A549 treated with AZD9567 at 1 μM for 4 hours (cell line): ENCODE measurements around the gene CTNND1. TPM values are rescaled to one million over a fixed set of nuclear protein-coding genes. Genes with fewer than 3 reads are reported as not detected.

Source experiments
- total RNA-seq: library from RNA; stranded (reverse); fragments of 200-300 nt; extraction: Qiagen RNA extraction; gene quantifications from 5 replicates; pipeline ENCODE4 v1.2.3, GENCODE V29; 2022; ENCODE audit not compliant: insufficient read depth

CTNND1 gene, protein sequence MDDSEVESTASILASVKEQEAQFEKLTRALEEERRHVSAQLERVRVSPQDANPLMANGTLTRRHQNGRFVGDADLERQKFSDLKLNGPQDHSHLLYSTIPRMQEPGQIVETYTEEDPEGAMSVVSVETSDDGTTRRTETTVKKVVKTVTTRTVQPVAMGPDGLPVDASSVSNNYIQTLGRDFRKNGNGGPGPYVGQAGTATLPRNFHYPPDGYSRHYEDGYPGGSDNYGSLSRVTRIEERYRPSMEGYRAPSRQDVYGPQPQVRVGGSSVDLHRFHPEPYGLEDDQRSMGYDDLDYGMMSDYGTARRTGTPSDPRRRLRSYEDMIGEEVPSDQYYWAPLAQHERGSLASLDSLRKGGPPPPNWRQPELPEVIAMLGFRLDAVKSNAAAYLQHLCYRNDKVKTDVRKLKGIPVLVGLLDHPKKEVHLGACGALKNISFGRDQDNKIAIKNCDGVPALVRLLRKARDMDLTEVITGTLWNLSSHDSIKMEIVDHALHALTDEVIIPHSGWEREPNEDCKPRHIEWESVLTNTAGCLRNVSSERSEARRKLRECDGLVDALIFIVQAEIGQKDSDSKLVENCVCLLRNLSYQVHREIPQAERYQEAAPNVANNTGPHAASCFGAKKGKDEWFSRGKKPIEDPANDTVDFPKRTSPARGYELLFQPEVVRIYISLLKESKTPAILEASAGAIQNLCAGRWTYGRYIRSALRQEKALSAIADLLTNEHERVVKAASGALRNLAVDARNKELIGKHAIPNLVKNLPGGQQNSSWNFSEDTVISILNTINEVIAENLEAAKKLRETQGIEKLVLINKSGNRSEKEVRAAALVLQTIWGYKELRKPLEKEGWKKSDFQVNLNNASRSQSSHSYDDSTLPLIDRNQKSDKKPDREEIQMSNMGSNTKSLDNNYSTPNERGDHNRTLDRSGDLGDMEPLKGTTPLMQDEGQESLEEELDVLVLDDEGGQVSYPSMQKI
- total RNA-seq, result 52.0 to 59.8 TPM (median 55.4 TPM) in 5 replicates

DNA sequence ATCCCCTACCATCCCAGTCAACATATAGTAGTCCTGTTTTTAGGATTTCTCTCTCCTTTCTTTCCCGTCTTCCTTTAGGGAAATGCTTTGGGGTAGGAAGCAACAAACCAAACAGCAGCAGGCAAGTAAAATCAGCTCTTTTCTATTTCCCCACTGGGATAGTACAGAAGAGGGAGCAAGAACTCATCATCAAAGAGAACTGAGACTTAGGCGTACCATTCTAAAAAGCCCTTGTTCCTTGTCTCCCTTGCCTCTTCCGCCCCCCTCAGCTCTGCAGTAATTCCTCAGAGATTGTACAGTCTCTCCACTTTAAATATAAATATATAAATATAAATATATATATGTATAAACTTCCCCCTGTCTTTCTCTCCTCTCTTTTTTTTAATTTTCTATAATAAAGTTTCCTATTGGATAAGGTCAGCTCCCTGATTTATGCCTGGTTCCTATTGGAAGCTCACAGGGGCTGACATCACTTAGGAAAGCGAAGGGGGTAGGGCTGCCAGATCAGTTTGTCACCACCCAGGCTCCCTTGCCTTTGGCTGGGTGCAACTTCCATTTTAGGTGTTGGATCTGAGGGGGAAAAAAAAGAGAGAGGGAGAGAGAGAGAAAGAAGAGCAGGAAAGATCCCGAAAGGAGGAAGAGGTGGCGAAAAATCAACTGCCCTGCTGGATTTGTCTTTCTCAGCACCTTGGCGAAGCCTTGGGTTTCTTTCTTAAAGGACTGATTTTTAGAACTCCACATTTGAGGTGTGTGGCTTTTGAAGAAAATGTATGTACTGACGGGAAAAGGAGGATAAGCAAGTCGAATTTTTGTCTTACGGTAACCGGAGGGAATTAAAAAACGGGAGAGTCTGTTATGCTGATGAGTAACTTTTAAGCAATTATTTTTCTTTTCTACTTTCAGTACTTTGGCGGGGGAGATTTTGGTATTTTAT is at the start of gene CTNND1:
TSS of gene CTNND1 (plus strand) at position 502 of the 934 bp plus-strand sequence. CDS start 29,677 bp downstream, outside the sequence.

GRCh38 chr11:57712256-57713150 is 49.1 kb upstream of the CTNND1 start, which contains the start of gene TMX2:
Gene TMX2, plus strand, starts transcription at chr11:57712593. Its CDS starts 26 bp downstream, at chr11:57712619.

DNA sequence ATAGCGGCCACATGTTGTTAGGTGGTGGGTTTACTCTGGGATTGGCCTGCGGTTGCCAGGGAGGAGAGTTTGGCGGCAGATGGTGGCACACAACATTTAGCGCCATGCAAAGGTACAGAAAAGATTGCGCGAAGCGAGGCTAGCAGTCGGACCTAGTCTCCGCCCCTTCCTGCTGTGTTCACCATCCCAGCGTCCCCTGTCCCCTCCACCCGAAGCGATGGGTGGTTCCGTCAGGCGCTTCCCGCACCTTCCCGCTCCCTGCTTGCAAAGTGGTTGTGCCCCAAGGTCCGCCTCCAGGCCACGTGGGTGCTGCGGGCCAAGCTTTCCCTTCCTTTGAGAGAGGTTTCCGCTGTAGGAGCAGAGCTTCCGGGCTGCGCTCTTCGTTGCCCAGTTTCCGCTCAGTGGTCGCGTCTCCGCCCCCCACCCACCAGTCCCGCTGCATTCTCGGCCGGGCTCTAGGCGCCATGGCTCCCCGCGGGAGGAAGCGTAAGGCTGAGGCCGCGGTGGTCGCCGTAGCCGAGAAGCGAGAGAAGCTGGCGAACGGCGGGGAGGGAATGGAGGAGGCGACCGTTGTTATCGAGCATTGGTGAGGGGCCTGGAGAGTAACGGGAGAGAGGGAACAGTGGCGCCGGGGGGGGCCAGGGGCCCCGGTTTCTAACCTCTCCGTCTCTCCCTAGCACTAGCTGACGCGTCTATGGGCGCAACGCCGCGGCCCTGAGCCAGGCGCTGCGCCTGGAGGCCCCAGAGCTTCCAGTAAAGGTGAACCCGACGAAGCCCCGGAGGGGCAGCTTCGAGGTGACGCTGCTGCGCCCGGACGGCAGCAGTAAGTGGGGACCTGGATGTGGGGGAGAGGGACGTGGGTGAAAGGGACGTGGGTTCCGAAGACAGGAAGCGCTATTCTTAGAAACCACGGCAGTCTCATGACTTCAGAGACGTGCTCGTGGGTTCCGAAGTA is 20.2 kb upstream of the CTNND1 start, which contains the start of gene SELENOH:
TSS of gene SELENOH (plus strand) at position 360 of the 955 bp plus-strand sequence. CDS start at position 465, 105 bp downstream.

GRCh38 chr11:57751676-57752253 is 9.8 kb upstream of the CTNND1 start, which contains the start of gene BTBD18:
Gene BTBD18, minus strand, starts transcription at chr11:57751819. Its CDS starts 631 bp downstream, at chr11:57751188.

Other genes starting within 250 kb of the CTNND1 start
- 2.2 to 7.3 TPM (median 2.6 TPM) in 5 replicates for gene SLC43A1, start 246.1 kb upstream of the CTNND1 start, total RNA-seq
- 149 to 169 TPM (median 162 TPM) in 5 replicates for gene TIMM10, start 231.0 kb upstream of the CTNND1 start, total RNA-seq
- not detected in 5 replicates for gene SMTNL1, start 224.2 kb upstream of the CTNND1 start, total RNA-seq
- 34.8 to 41.9 TPM (median 37.3 TPM) in 5 replicates for gene UBE2L6, start 194.1 kb upstream of the CTNND1 start, total RNA-seq
- gene SERPING1, start 164.1 kb upstream of the CTNND1 start, total RNA-seq, result 0.55 to 1.6 TPM (median 0.84 TPM) in 5 replicates
- 0.23 to 0.45 TPM (median 0.27 TPM) in 4 of 5 replicates, not detected in the other for gene YPEL4, start 111.9 kb upstream of the CTNND1 start, total RNA-seq
- 24.5 to 31.6 TPM (median 30.3 TPM) in 5 replicates for gene CLP1, start 104.0 kb upstream of the CTNND1 start, total RNA-seq
- gene ZDHHC5, start 93.7 kb upstream of the CTNND1 start, total RNA-seq, result 68.2 to 96.5 TPM (median 70.7 TPM) in 5 replicates
- 30.6 to 36.9 TPM (median 32.6 TPM) in 5 replicates for gene MED19, start 49.6 kb upstream of the CTNND1 start, total RNA-seq
- 140 to 159 TPM (median 149 TPM) in 5 replicates for gene TMX2, start 49.2 kb upstream of the CTNND1 start, total RNA-seq
- gene SELENOH, start 20.3 kb upstream of the CTNND1 start, total RNA-seq, result 77.3 to 152 TPM (median 138 TPM) in 5 replicates
- gene BTBD18, start 10.0 kb upstream of the CTNND1 start, total RNA-seq, result not detected in 5 replicates